ENCODE results near the gene UGT2B7.

DNA sequence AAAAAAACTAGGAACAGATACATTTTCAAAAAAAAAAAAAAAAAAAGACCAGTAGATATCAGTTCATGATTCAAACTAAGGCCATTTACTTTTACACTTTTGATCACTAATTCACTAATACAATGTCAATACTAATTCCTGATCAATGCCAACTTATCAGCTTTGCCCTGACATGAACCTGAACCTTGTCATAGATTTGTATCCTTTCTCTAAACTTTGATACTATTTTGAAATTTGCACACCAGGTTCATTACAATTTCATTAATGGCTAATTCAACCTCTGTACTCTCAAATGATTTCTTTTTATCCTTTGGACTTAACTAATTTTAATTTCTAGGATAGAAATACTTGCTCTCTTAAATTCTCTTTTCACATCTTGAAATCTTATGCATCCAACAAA lies 37.7 kb downstream of the UGT2B7 start:
- TF ChIP-seq, protein P1, sequence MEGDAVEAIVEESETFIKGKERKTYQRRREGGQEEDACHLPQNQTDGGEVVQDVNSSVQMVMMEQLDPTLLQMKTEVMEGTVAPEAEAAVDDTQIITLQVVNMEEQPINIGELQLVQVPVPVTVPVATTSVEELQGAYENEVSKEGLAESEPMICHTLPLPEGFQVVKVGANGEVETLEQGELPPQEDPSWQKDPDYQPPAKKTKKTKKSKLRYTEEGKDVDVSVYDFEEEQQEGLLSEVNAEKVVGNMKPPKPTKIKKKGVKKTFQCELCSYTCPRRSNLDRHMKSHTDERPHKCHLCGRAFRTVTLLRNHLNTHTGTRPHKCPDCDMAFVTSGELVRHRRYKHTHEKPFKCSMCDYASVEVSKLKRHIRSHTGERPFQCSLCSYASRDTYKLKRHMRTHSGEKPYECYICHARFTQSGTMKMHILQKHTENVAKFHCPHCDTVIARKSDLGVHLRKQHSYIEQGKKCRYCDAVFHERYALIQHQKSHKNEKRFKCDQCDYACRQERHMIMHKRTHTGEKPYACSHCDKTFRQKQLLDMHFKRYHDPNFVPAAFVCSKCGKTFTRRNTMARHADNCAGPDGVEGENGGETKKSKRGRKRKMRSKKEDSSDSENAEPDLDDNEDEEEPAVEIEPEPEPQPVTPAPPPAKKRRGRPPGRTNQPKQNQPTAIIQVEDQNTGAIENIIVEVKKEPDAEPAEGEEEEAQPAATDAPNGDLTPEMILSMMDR (IDR thresholded peaks at IDR 0.05) = no peak
- no peak for TF ChIP-seq POLR2A (IDR thresholded peaks at IDR 0.05)
